Natural killer cell treated with Interleukin-12 subunit alpha and Interleukin-12 subunit beta and Interleukin-15 and Interleukin-18, amount 100 ng/mL, for 72 hours (primary cell): ENCODE measurements around the gene DMXL2. TPM values are rescaled to one million over a fixed set of nuclear protein-coding genes. Genes with fewer than 3 reads are reported as not detected.
"Not testable (repeated sequence)": the region's sequence is repeated elsewhere in the genome, so short reads cannot be mapped to it uniquely, and the experiment has no call there.

Experiments
- ATAC-seq, 2 donors: fragments of 150-1000 bp; cut with Tn5 transposase in 1 of 2; sonication (Bioruptor Pico), chemical (Tn5 transposase) in 1 of 2; 2 replicates each; pipeline ENCODE4 v1.10.0; 2021
- DNase-seq: peaks from one replicate; pipeline ENCODE4 v3.0.0; 2022; ENCODE audit warnings: low spot score
- H3K27ac Mint-ChIP-seq, 2 donors: 1 replicate in 1 of 2; 2 replicates in 1 of 2; pipeline ENCODE4 v1.8.0; 2022; ENCODE audit warnings: mixed read lengths in 2 of 2, mild to moderate bottlenecking in 1 of 2, moderate library complexity in 1 of 2
- H3K27me3 Mint-ChIP-seq, 2 donors: 1 replicate in 1 of 2; 2 replicates in 1 of 2; pipeline ENCODE4 v1.8.0; 2022; ENCODE audit warnings: mixed read lengths in 2 of 2
- H3K36me3 Mint-ChIP-seq: one replicate; pipeline ENCODE4 v1.8.0; 2022; ENCODE audit warnings: mixed read lengths
- H3K4me1 Mint-ChIP-seq, 2 donors: 1 replicate in 1 of 2; 2 replicates in 1 of 2; pipeline ENCODE4 v1.8.0; 2022; ENCODE audit warnings: low read depth in 2 of 2, mixed read lengths in 2 of 2, mild to moderate bottlenecking in 1 of 2
- H3K4me3 Mint-ChIP-seq: one replicate; pipeline ENCODE4 v1.8.0; 2022; ENCODE audit warnings: mixed read lengths
- H3K9me3 Mint-ChIP-seq: 2 replicates; pipeline ENCODE4 v1.8.0; 2022; ENCODE audit warnings: mixed read lengths
- total RNA-seq, 2 donors: library from RNA; stranded (reverse); gene quantifications; one replicate each; pipeline ENCODE4 v1.2.3, GENCODE V29; 2022

The DMXL2 gene
- total RNA-seq, 2 donors from 2014 or later: 7.8 to 9.2 TPM

DNA sequence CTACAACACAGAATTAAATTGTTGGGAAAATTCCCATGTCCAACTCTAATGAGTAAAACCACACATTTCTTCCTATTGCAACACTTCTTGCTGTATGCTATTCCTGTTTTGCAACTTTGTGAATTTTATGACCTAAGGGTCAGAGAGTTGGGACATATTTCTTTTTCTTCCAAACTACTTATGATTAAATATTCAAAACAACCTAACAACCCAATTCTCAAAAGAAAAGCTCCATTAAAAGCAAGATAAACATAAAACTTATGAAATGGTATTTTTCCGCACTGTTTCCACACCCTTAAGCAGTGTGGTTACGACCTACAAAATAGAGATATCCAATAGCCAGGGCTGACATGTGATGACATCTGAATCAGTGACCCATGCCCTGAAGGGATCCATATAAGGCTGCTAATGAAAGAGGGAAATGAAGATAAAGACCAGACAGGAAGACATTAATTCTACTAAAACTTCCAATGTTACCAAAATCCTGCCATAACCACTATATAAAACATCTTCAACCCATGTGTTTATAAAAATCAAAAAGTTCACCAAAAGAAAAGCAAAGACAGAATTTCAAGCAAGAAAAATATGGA lies 45.6 kb downstream of the DMXL2 start:
- Mint-ChIP-seq H3K27ac (no peak overlapping the region), H3K9me3 (no peaks in the 10 kb centered on the region), H3K27me3 (no peaks in the 10 kb centered on the region), H3K36me3 (no peaks in the 10 kb centered on the region), H3K4me3 (no peak overlapping the region), H3K4me1 (peaks cover 0 to 3% of the 10 kb centered on the region in 2 donors)
- DNase-seq (no peak), ATAC-seq (no peak)

DNA sequence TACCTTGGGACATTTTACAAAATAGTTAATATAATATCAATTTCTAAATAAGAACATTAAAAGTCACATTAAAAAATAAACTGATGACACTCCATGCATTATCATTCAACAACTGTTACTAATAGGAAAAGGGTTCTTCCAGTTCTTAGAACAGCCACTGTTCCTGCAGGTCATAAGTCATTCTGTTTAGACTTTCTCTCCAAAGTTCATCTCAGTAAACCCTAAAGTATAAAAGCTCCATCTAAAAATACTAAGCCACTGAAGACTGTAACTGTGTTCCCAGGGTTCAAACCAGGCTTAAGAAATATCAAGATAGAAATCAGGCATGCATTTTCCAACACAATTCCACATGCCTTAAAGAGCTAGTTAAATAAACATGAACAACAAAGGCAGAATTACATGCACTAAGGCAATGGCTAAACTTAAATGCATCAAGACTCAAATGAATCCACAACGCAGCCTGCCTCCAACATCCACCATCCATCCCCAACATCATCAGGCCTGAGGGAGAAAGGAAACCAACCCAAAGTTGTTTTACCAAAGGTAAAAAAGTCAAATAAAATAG lies 46.2 kb downstream of the DMXL2 start:
- H3K27ac Mint-ChIP-seq: no peak overlapping the region
- DNase-seq (no peak), ATAC-seq (no peak)
- H3K27me3 Mint-ChIP-seq: no peaks in the 10 kb centered on the region
- H3K4me1 Mint-ChIP-seq: peaks cover 0 to 3% of the 10 kb centered on the region in 2 donors
- peaks cover under 1% of the 10 kb centered on the region for H3K9me3 Mint-ChIP-seq
- H3K36me3 Mint-ChIP-seq: peaks cover 5% of the 10 kb centered on the region
- H3K4me3 Mint-ChIP-seq: no peak overlapping the region

GRCh38 chr15:51575775-51576174 lies 46.8 kb downstream of the DMXL2 start:
- H3K4me1 Mint-ChIP-seq: peaks cover 0 to 3% of the 10 kb centered on the region in 2 donors
- DNase-seq (no peak), ATAC-seq (no peak)
- H3K27me3 Mint-ChIP-seq: no peaks in the 10 kb centered on the region
- H3K36me3 Mint-ChIP-seq: peaks cover 11% of the 10 kb centered on the region
- no peak overlapping the region for H3K4me3 Mint-ChIP-seq
- H3K27ac Mint-ChIP-seq: no peak overlapping the region
- peaks cover 3% of the 10 kb centered on the region for H3K9me3 Mint-ChIP-seq

DNA sequence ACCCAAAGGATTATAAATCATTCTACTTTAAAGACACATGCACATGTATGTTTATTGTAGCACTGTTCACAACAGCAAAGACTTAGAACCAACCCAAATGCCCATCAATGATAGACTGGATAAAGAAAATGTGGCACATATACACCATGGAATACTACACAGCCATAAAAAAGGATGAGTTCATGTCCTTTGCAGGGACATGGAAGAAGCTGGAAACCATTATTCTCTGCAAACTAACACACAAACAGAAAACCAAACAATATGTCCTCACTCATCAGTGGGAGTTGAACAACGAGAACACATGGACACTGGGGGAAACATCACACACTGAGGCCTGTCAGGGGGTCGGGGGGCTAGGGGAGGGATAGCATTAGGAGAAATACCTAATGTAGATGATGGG lies 49.2 kb downstream of the DMXL2 start:
- H3K27me3 Mint-ChIP-seq, H3K4me3 Mint-ChIP-seq, H3K9me3 Mint-ChIP-seq, ATAC-seq, DNase-seq, H3K27ac Mint-ChIP-seq, H3K4me1 Mint-ChIP-seq: not testable (repeated sequence)
- peaks cover 19% of the 10 kb centered on the region for H3K36me3 Mint-ChIP-seq

GRCh38 chr15:51568939-51569784 lies 53.4 kb downstream of the DMXL2 start:
- ATAC-seq, DNase-seq, H3K4me3 Mint-ChIP-seq, H3K27ac Mint-ChIP-seq, H3K27me3 Mint-ChIP-seq, H3K9me3 Mint-ChIP-seq, H3K4me1 Mint-ChIP-seq: not testable (repeated sequence)
- H3K36me3 Mint-ChIP-seq: peaks cover 19% of the 10 kb centered on the region

DNA sequence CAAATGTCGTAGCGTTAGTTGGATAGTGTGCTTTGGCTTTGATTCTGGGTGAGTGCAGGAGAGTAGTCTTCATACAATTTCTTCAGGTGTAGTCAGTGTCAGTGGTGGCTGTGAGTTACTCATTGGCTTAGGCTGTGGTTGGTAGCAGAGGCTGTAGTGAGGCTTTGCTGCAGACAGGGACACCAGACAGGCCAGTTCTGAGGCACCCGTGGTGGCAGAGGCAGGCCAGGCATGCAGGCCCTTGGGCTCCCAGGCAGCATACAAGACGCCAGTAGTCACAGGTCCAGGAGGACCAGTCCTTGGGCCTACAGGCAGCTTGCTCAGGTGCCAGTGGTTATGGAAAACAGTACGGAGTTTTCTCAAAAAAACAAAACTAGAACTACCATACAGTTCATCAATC lies 61.3 kb downstream of the DMXL2 start:
- no peaks in the 10 kb centered on the region for H3K9me3 Mint-ChIP-seq
- H3K27ac Mint-ChIP-seq: no peak overlapping the region
- H3K27me3 Mint-ChIP-seq: no peaks in the 10 kb centered on the region
- H3K4me1 Mint-ChIP-seq: no peaks in the 10 kb centered on the region
- no peaks in the 10 kb centered on the region for H3K36me3 Mint-ChIP-seq
- no peak overlapping the region for H3K4me3 Mint-ChIP-seq
- ATAC-seq (peak in 1 of 2 donors; percentile 44), DNase-seq (no peak)

DNA sequence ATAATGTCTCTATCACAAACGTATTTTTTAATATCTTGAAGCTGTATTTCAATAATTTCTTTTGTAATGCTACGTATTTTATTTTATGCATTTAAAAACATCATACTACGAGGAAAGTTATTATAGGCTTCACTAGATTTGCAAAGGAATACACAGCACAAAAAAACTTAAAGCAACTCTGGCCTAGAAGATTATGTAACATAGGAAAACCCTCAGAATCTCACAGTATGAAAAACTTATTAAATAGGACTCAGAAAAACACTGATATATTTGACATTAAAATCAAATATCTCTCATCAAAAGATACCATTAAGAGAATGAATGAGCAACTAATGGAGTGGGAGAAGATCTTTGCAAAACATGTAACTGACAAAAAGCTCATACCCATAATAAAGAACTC lies 63.7 kb downstream of the DMXL2 start:
- Mint-ChIP-seq H3K4me1 (no peaks in the 10 kb centered on the region), H3K27ac (no peak overlapping the region), H3K36me3 (no peaks in the 10 kb centered on the region), H3K4me3 (no peak overlapping the region), H3K9me3 (no peaks in the 10 kb centered on the region), H3K27me3 (no peaks in the 10 kb centered on the region)
- no peak for DNase-seq
- no peak for ATAC-seq

DNA sequence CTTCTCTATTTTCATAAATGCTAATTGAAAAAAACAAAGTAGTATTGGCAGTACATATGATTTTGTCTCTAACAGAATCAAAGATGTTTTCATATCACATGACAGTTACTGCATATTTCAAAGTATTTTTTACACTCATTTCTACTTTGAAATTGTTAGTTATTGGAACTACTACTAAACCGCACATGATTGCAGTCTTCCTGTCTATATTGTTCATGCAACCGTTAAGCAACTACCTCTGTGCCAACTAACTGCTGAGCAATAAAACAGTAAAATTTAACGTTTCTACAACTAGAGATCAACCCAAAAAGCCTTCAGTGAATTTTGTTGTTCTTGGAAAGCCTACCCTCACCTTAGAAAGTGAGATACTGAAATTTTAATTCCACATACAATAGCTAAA lies 64.2 kb downstream of the DMXL2 start:
- no peak overlapping the region for H3K27ac Mint-ChIP-seq
- DNase-seq: no peak
- no peaks in the 10 kb centered on the region for H3K36me3 Mint-ChIP-seq
- H3K9me3 Mint-ChIP-seq: no peaks in the 10 kb centered on the region
- H3K4me3 Mint-ChIP-seq: no peak overlapping the region
- no peak for ATAC-seq
- H3K4me1 Mint-ChIP-seq: no peaks in the 10 kb centered on the region
- no peaks in the 10 kb centered on the region for H3K27me3 Mint-ChIP-seq

DNA sequence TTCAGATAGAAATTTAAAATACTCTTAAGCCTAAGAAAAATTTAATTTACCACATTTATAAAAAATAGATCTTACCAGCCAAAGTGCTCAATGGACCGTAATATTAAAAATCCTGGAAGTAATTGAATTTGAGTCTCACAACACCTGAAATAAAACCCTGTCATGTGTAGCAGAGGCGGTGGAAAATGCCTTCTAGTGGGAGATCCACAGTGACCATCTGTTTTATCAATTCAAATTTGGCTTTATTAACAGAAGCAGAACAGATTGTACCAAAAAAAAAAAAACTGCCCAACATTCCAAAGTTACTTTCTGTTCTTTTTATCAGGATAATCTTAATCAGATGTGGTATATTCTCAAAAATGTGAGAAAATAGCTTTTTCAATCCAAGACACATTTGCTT lies 71.7 kb downstream of the DMXL2 start:
- no peak for ATAC-seq

GRCh38 chr15:51547656-51548055 lies 74.9 kb downstream of the DMXL2 start:
- H3K27ac Mint-ChIP-seq: no peak overlapping the region
- no peaks in the 10 kb centered on the region for H3K27me3 Mint-ChIP-seq
- no peaks in the 10 kb centered on the region for H3K9me3 Mint-ChIP-seq
- ATAC-seq (no peak), DNase-seq (no peak)
- no peaks in the 10 kb centered on the region for H3K4me1 Mint-ChIP-seq
- no peak overlapping the region for H3K4me3 Mint-ChIP-seq
- H3K36me3 Mint-ChIP-seq: no peaks in the 10 kb centered on the region

More for the DNA sequence above, 71.7 kb downstream of the DMXL2 start:
- DNase-seq: no peak
- Mint-ChIP-seq H3K36me3 (no peaks in the 10 kb centered on the region), H3K4me3 (no peak overlapping the region), H3K9me3 (no peaks in the 10 kb centered on the region), H3K27me3 (no peaks in the 10 kb centered on the region), H3K27ac (no peak overlapping the region), H3K4me1 (no peaks in the 10 kb centered on the region)

- Mint-ChIP-seq H3K27ac (no peak overlapping the region), H3K4me3 (no peak overlapping the region), H3K4me1 (no peaks in the 10 kb centered on the region), H3K27me3 (no peaks in the 10 kb centered on the region), H3K36me3 (peaks cover under 1% of the 10 kb centered on the region), H3K9me3 (no peaks in the 10 kb centered on the region)
- no peak for ATAC-seq
- no peak for DNase-seq
These were observed 85.5 kb downstream of the DMXL2 start for GRCh38 chr15:51536965-51537574.

DNA sequence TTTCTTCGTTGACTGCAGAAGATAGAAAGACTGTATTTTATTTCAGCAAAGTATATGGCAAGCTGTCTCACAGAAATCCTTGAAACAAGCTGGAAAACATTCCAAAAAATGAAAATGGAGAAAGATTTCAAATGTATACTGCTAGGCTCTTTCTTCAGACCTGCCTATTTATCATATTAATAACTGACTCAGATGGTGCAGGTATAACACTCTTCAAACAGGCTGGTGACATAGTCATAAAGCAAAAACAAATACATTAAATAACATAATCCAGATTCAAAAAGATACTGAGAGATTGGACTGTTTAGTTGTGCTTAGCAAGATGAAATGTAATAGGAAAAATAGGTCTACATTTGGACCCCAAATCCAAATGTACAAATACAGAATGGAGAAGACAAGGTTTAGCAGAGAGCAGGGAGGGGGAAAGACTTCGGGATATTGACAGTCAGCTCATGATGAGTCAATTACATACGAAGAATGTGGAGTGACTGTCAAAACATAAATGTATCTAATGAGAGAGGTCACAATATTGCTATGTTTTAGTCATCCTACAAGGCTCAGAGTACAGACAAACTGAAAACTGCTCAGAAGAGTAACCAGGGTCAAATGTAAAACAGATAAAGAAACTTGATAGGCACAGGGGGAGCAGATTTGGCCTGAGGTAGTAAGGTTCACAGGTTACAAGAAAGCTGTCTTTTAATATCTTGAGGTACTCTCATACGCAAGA lies 88.7 kb downstream of the DMXL2 start:
- Mint-ChIP-seq H3K36me3 (peaks cover 11% of the 10 kb centered on the region), H3K9me3 (no peaks in the 10 kb centered on the region), H3K4me3 (no peak overlapping the region), H3K27me3 (no peaks in the 10 kb centered on the region), H3K27ac (no peak overlapping the region), H3K4me1 (no peaks in the 10 kb centered on the region)
- ATAC-seq (peak in 1 of 2 donors; percentile 46), DNase-seq (no peak)

DNA sequence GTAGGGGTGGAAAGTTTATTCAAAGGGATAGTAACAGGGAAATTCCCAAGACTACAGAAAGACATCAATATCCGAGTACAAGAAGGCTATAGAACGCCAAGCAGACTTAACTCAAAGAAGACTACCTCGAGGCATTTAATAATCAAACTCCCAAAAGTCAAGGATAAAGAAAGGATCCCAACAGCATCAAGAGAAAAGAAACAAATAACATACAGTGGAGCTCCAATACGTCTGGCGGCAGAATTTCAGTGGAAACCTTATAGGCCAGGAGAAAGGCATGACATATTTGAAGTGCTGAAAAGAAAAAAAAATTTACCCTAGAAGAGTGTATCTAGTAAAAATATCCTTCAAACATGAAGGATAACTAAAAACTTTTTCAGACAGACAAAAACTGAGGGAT lies 95.6 kb downstream of the DMXL2 start:
- DNase-seq: no peak
- Mint-ChIP-seq H3K9me3 (peaks cover 18% of the 10 kb centered on the region), H3K36me3 (peaks cover 31% of the 10 kb centered on the region), H3K27me3 (no peaks in the 10 kb centered on the region), H3K4me3 (no peak overlapping the region), H3K4me1 (no peaks in the 10 kb centered on the region), H3K27ac (no peak overlapping the region)
- ATAC-seq: no peak
